Measurements from ENCODE around the gene FMC1.
"Not testable (repeated sequence)": the region's sequence is repeated elsewhere in the genome, so short reads cannot be mapped to it uniquely, and the experiment has no call there.

The FMC1 gene

GRCh38 chr7:139321071-139321745, 19.9 kb upstream of the FMC1 start:
- Histone ChIP-seq H3K27me3 (no peaks in the 10 kb centered on the region), H3K4me3 (ENCODE audit: low read depth in 1 of 2, low read length in 1 of 2) (no peak overlapping the region)

DNA sequence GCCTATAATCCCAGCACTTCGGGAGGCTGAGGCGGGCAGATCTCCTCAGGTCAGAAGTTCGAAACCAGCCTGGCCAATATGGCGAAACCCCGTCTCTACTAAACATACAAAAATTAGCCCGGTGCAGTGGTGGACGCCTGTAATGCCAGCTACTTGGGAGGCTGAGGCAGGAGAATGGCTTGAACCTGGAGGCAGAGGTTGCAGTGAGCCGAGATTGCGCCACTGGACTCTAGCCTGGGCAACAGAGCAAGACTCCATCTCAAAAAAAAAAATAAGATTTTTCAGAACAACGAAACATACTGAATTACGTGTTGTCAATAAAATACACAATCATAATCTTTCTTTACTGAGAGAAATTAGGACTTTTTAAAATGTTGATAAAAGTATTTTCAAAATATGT, 16.4 kb upstream of the FMC1 start:
- not testable (repeated sequence) for H3K9me3 ChIP-seq; H3K27ac ChIP-seq; H3K36me3 ChIP-seq; H3K27me3 ChIP-seq; H3K4me3 ChIP-seq (ENCODE audit: low read depth in 1 of 2, low read length in 1 of 2); H3K4me1 ChIP-seq (ENCODE audit: control insufficient read depth in 1 of 2, insufficient read depth in 1 of 2, low read depth in 1 of 2, low read length in 1 of 2)

More at GRCh38 chr7:139321071-139321745, 19.9 kb upstream of the FMC1 start:
- no peaks in the 10 kb centered on the region for H3K9me3 ChIP-seq
- no peaks in the 10 kb centered on the region for H3K36me3 ChIP-seq
- no peak for TF ChIP-seq CTCF (IDR thresholded peaks at IDR 0.05)
- H3K4me1 ChIP-seq (ENCODE audit: control insufficient read depth in 1 of 2, insufficient read depth in 1 of 2, low read depth in 1 of 2, low read length in 1 of 2) = no peaks in the 10 kb centered on the region
- H3K27ac ChIP-seq = no peak overlapping the region

GRCh38 chr7:139328375-139328774, 12.8 kb upstream of the FMC1 start:
- Histone ChIP-seq H3K4me1 (ENCODE audit: control insufficient read depth in 1 of 2, insufficient read depth in 1 of 2, low read depth in 1 of 2, low read length in 1 of 2) (peaks cover 0 to 3% of the 10 kb centered on the region in 2 experiments), H3K27ac (no peak overlapping the region), H3K4me3 (ENCODE audit: low read depth in 1 of 2, low read length in 1 of 2) (no peak overlapping the region), H3K36me3 (no peaks in the 10 kb centered on the region), H3K27me3 (no peaks in the 10 kb centered on the region), H3K9me3 (no peaks in the 10 kb centered on the region)
- TF ChIP-seq CTCF (IDR thresholded peaks at IDR 0.05) = no peak

GRCh38 chr7:139329119-139329518, 12.0 kb upstream of the FMC1 start:
- Histone ChIP-seq H3K27ac (no peak overlapping the region), H3K4me3 (ENCODE audit: low read depth in 1 of 2, low read length in 1 of 2) (no peak overlapping the region), H3K36me3 (no peaks in the 10 kb centered on the region), H3K9me3 (no peaks in the 10 kb centered on the region), H3K27me3 (no peaks in the 10 kb centered on the region), H3K4me1 (ENCODE audit: control insufficient read depth in 1 of 2, insufficient read depth in 1 of 2, low read depth in 1 of 2, low read length in 1 of 2) (peaks cover 0 to 3% of the 10 kb centered on the region in 2 experiments)
- no peak for TF ChIP-seq CTCF (IDR thresholded peaks at IDR 0.05)

DNA sequence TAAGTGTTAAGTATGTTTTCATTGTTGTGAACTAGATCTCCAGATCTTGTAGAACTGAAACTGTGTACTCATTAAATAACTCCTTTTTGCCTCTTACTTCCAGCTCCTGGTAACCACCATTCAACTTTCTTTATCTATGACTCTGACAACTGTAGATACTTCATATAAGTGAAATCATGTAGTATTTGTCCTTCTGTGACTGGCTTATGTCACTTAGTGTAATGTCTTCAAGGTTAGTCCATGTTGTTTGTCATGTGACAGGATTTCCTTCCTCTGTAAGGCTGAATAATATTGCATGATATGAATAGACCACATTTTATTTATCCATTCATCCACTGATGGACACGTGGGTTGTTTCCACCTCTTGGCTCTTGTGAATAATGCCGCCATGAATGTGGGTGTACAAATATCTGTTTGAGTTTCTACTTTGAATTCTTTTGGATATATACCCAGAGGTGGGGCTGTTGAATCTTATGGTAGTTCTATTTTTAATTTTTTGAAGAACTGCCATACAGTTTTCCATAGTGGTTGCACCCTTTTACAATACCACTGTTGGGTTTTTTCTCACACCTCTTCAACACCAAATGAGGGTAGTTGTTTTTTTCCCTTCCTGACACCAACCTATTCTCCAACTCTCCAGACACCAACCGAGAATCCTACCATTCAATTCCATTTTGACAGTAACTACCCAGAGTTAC, 10.7 kb upstream of the FMC1 start:
- Histone ChIP-seq H3K4me3 (ENCODE audit: low read depth in 1 of 2, low read length in 1 of 2) (no peak overlapping the region), H3K27ac (no peak overlapping the region), H3K36me3 (no peaks in the 10 kb centered on the region), H3K4me1 (ENCODE audit: control insufficient read depth in 1 of 2, insufficient read depth in 1 of 2, low read depth in 1 of 2, low read length in 1 of 2) (peaks cover 0 to 3% of the 10 kb centered on the region in 2 experiments), H3K9me3 (no peaks in the 10 kb centered on the region), H3K27me3 (no peaks in the 10 kb centered on the region)
- TF ChIP-seq CTCF (IDR thresholded peaks at IDR 0.05) = no peak

DNA sequence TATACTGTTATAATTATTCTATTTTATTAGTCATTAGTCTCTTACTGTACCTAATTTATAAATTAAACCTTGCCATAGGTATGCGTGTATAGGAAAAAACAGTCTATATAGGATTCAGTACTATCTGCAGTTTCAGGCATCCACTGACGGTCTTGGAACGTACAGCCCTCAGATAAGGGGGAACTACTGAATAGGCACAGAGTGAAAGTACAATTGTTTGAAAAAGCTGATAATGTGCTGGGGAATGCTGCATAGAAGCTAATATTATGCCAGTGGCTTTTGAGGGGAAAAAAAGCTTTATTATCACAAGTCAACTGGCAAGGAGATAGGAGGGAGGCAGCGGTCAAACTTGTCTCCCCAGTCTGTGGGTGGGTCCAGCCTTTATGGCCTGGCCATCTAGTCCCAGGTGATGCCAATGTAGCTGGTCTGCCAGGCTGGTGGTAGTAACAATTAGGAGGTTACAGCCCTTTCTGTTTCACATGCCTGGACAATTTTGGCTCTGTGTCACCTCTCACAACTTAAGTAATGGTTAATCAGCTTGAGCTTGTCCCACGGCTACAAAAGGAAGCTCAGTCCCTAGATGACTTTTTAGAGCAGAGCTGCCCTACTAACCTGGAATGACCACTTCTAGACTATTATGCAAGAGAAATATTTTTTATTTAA, 8.3 kb upstream of the FMC1 start:
- Histone ChIP-seq H3K27ac (no peak overlapping the region), H3K9me3 (no peaks in the 10 kb centered on the region), H3K4me3 (ENCODE audit: low read depth in 1 of 2, low read length in 1 of 2) (no peak overlapping the region), H3K4me1 (ENCODE audit: control insufficient read depth in 1 of 2, insufficient read depth in 1 of 2, low read depth in 1 of 2, low read length in 1 of 2) (peaks cover 0 to 3% of the 10 kb centered on the region in 2 experiments), H3K27me3 (no peaks in the 10 kb centered on the region), H3K36me3 (no peaks in the 10 kb centered on the region)
- no peak for TF ChIP-seq CTCF (IDR thresholded peaks at IDR 0.05)

DNA sequence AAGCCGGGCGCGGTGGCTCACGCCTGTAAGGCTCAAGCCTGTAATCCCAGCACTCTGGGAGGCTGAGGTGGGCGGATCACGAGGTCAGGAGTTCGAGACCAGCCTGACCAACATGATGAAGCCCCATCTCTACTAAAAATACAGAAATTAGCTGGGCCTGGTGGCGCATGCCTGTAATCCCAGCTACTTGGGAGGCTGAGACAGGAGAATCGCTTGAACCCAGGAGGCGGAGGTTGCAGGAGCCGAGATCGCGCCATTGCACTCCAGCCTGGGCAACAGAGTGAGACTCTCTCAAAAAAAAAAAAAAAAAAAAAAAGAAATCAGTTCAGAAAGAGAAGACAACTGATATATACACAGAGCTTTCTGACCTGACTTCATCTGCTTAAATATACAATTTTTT, 7.7 kb upstream of the FMC1 start:
- not testable (repeated sequence) for H3K4me1 ChIP-seq (ENCODE audit: control insufficient read depth in 1 of 2, insufficient read depth in 1 of 2, low read depth in 1 of 2, low read length in 1 of 2); H3K4me3 ChIP-seq (ENCODE audit: low read depth in 1 of 2, low read length in 1 of 2); H3K27ac ChIP-seq; H3K27me3 ChIP-seq; H3K36me3 ChIP-seq; H3K9me3 ChIP-seq

All from neutrophil (primary cell).